Measurements from ENCODE around the gene KRTAP9-9.
"Not testable (repeated sequence)": the region's sequence is repeated elsewhere in the genome, so short reads cannot be mapped to it uniquely, and the experiment has no call there.

The KRTAP9-9 gene

GRCh38 chr17:41255381-41256290 is at the start of gene KRTAP9-9:
TSS of gene KRTAP9-9 (plus strand) at chr17:41255384.
- not testable (repeated sequence) for DNase-seq

- no peak for DNase-seq
Observed at GRCh38 chr17:41211845-41212466, 43.2 kb upstream of the KRTAP9-9 start.

- no peak for DNase-seq
Observed at GRCh38 chr17:41212524-41213169, 42.5 kb upstream of the KRTAP9-9 start.

GRCh38 chr17:41215681-41216080 is 39.5 kb upstream of the KRTAP9-9 start:
- no peak for DNase-seq

GRCh38 chr17:41223821-41224220 is 31.4 kb upstream of the KRTAP9-9 start:
- no peak for DNase-seq

GRCh38 chr17:41226051-41226450 is 29.1 kb upstream of the KRTAP9-9 start:
- no peak for DNase-seq

- DNase-seq, result not testable (repeated sequence)
Observed at GRCh38 chr17:41226598-41227095, 28.5 kb upstream of the KRTAP9-9 start, which contains the start of gene KRTAP9-2. TSS of gene KRTAP9-2 (plus strand) at chr17:41226648. CDS start at chr17:41226655, 7 bp downstream.

- DNase-seq, result no peak
Observed at GRCh38 chr17:41230094-41230493, 25.1 kb upstream of the KRTAP9-9 start.

- DNase-seq, result no peak
Observed at GRCh38 chr17:41231731-41232130, 23.5 kb upstream of the KRTAP9-9 start.

- DNase-seq, result not testable (repeated sequence)
Observed at GRCh38 chr17:41232399-41233105, 22.6 kb upstream of the KRTAP9-9 start, which contains the start of gene KRTAP9-3. TSS of gene KRTAP9-3 (plus strand) at chr17:41232449. CDS start at chr17:41232502, 53 bp downstream.

- not testable (repeated sequence) for DNase-seq
Observed at GRCh38 chr17:41237116-41237515, 18.1 kb upstream of the KRTAP9-9 start.

GRCh38 chr17:41237949-41238437 is 17.2 kb upstream of the KRTAP9-9 start, which contains the start of gene KRTAP9-8:
TSS of gene KRTAP9-8 (plus strand) at chr17:41237999. CDS start at chr17:41238052, 53 bp downstream.
- DNase-seq, result not testable (repeated sequence)

GRCh38 chr17:41246995-41247787 is 8.0 kb upstream of the KRTAP9-9 start:
- DNase-seq, result not testable (repeated sequence)

- not testable (repeated sequence) for DNase-seq
Observed at GRCh38 chr17:41249637-41250240, 5.4 kb upstream of the KRTAP9-9 start, which contains the start of gene KRTAP9-4. TSS of gene KRTAP9-4 (plus strand) at chr17:41249687. CDS start at chr17:41249721, 34 bp downstream.

GRCh38 chr17:41251261-41251660 is 3.9 kb upstream of the KRTAP9-9 start:
- no peak for DNase-seq

GRCh38 chr17:41254861-41255260 is 323 bp upstream of the KRTAP9-9 start:
- no peak for DNase-seq

GRCh38 chr17:41256291-41256685 is 1.1 kb downstream of the KRTAP9-9 start:
- DNase-seq, result no peak

- DNase-seq, result no peak
Observed at GRCh38 chr17:41258406-41258805, 3.2 kb downstream of the KRTAP9-9 start.

GRCh38 chr17:41263212-41263611 is 8.0 kb downstream of the KRTAP9-9 start:
- DNase-seq, result no peak

- DNase-seq, result no peak
Observed at GRCh38 chr17:41264599-41264998, 9.4 kb downstream of the KRTAP9-9 start.

GRCh38 chr17:41265078-41265477 is 9.9 kb downstream of the KRTAP9-9 start, which contains the start of gene KRTAP9-6:
TSS of gene KRTAP9-6 (plus strand) at chr17:41265378. CDS start at chr17:41265378, 0 bp downstream.
- no peak for DNase-seq
